H1 (cell line): ENCODE data around the gene NDUFA13. TPM values are rescaled to one million over a fixed set of nuclear protein-coding genes. Genes with fewer than 3 reads are reported as not detected.

Source experiments
- CTCF ChIA-PET: fragments of 300-600 bp; sonication (Branson Sonifier 250); formaldehyde crosslinking; loops from one replicate; lab custom pipeline; 2021; ENCODE audit not compliant: partially characterized antibody; lab: Charles Lee
- POLR2A ChIA-PET: fragments of 300-600 bp; sonication (Branson Sonifier 250); formaldehyde crosslinking; loops from one replicate; lab custom pipeline; 2021; ENCODE audit warnings: inconsistent platforms; ENCODE audit not compliant: partially characterized antibody; lab: Charles Lee
- DNase-seq, 2 experiments: peaks; one replicate each; pipeline versions ENCODE4 v3.0.0 to v3.0.0-alpha.2; 2010 to 2022; ENCODE audit warnings: low spot score in 2 of 2, low read depth in 1 of 2, mixed read lengths in 1 of 2
- FAIRE-seq: peaks from 2 replicates; lab custom pipeline; 2011; peaks lifted over from hg19 to GRCh38; lab: Jason Lieb, UNC
- H2AFZ ChIP-seq: 2 replicates; pipeline ENCODE4 v1.8.1; 2012; ENCODE audit warnings: low read length, inconsistent platforms
- H2AK5ac ChIP-seq: 2 replicates; pipeline ENCODE4 v1.6.1; 2013; ENCODE audit warnings: low read depth, low read length
- H2BK120ac ChIP-seq: replicated peaks from 2 replicates; pipeline ENCODE3; 2013; ENCODE audit warnings: low read depth, low read length, inconsistent platforms
- H2BK12ac ChIP-seq: 2 replicates; pipeline ENCODE4 v1.6.1; 2013; ENCODE audit warnings: low read depth, low read length
- H2BK15ac ChIP-seq: 2 replicates; pipeline ENCODE4 v1.6.1; 2013; ENCODE audit warnings: low read length
- H2BK20ac ChIP-seq: 2 replicates; pipeline ENCODE4 v1.6.1; 2013; ENCODE audit warnings: low read length
- H2BK5ac ChIP-seq: 2 replicates; pipeline ENCODE4 v1.6.1; 2013; ENCODE audit warnings: low read depth, low read length
- H3K14ac ChIP-seq: 2 replicates; pipeline ENCODE4 v1.6.1; 2013; ENCODE audit warnings: inconsistent platforms; ENCODE audit not compliant: insufficient read length
- H3K18ac ChIP-seq: 2 replicates; pipeline ENCODE4 v1.6.1; 2013; ENCODE audit warnings: low read length; ENCODE audit errors: extremely low read depth
- H3K23ac ChIP-seq: 2 replicates; pipeline ENCODE4 v1.6.1; 2013; ENCODE audit warnings: inconsistent platforms; ENCODE audit not compliant: insufficient read length
- H3K23me2 ChIP-seq: 2 replicates; pipeline ENCODE4 v1.6.1; 2013; ENCODE audit warnings: low read depth, low read length
- H3K27ac ChIP-seq: 2 replicates; pipeline ENCODE4 v1.6.1; 2011; ENCODE audit warnings: low read depth, low read length, inconsistent platforms
- H3K27me3 ChIP-seq, 4 experiments: replicated peaks in 1 of 4; 1 replicate in 1 of 4; 2 replicates in 3 of 4; pipeline versions ENCODE4 v1.6.1 to v1.8.1; 2011 to 2013; ENCODE audit warnings: low read length in 3 of 4, mild to moderate bottlenecking in 3 of 4, inconsistent platforms in 2 of 4, mixed read lengths in 2 of 4, moderate library complexity in 1 of 4; ENCODE audit not compliant: control insufficient read depth in 3 of 4, insufficient read depth in 3 of 4; ENCODE audit errors: extremely low read depth in 1 of 4
- H3K36me3 ChIP-seq, 4 experiments: 2 replicates each; pipeline versions ENCODE4 v1.6.1 to v1.8.1; 2011 to 2013; ENCODE audit warnings: mild to moderate bottlenecking in 4 of 4, low read length in 3 of 4, moderate library complexity in 2 of 4, control low read depth in 1 of 4, inconsistent platforms in 1 of 4; ENCODE audit not compliant: insufficient read depth in 4 of 4, control insufficient read depth in 2 of 4
- H3K4ac ChIP-seq: replicated peaks from 2 replicates; pipeline ENCODE3; 2013; ENCODE audit warnings: low read length, low read depth, mixed read lengths, inconsistent platforms; ENCODE audit not compliant: insufficient read length
- H3K4me1 ChIP-seq, 4 experiments: replicated peaks in 1 of 4; 1 replicate in 1 of 4; 2 replicates in 3 of 4; pipeline versions ENCODE4 v1.6.1 to v1.8.1; 2011 to 2013; ENCODE audit warnings: low read length in 3 of 4, inconsistent platforms in 2 of 4, mixed read lengths in 1 of 4; ENCODE audit not compliant: insufficient read depth in 4 of 4, control insufficient read depth in 3 of 4
- H3K4me2 ChIP-seq, 2 experiments: 2 replicates each; pipeline versions ENCODE4 v1.6.1 to v1.8.1; 2011 to 2013; ENCODE audit warnings: low read depth in 2 of 2, low read length in 2 of 2, control low read depth in 1 of 2, inconsistent platforms in 1 of 2, mild to moderate bottlenecking in 1 of 2; ENCODE audit not compliant: insufficient read depth in 1 of 2
- H3K4me3 ChIP-seq, 4 experiments: fragments of 200-600, 300-600 bp in 1 of 4; sonication (generic), shearing (Covaris generic), sonication (Bioruptor Twin) in 1 of 4; 2 replicates each; pipeline versions ENCODE4 v1.5.1 to v1.8.1; 2011 to 2016; ENCODE audit warnings: low read length in 4 of 4, low read depth in 3 of 4, control low read depth in 2 of 4, inconsistent platforms in 2 of 4, mild to moderate bottlenecking in 2 of 4, mixed read lengths in 1 of 4, moderate library complexity in 1 of 4; ENCODE audit not compliant: insufficient read depth in 2 of 4; ENCODE audit errors: extremely low read depth in 1 of 4
- H3K56ac ChIP-seq: replicated peaks from 2 replicates; pipeline ENCODE3; 2013; ENCODE audit warnings: low read depth, mild to moderate bottlenecking, mixed read lengths, low read length, inconsistent platforms; ENCODE audit not compliant: insufficient read length
- H3K79me1 ChIP-seq: 2 replicates; pipeline ENCODE4 v1.6.1; 2013; ENCODE audit warnings: low read depth, low read length, control low read depth
- H3K79me2 ChIP-seq, 2 experiments: 2 replicates each; pipeline versions ENCODE4 v1.6.1 to v1.8.1; 2012 to 2013; ENCODE audit warnings: low read length in 2 of 2, mild to moderate bottlenecking in 2 of 2, inconsistent platforms in 1 of 2; ENCODE audit not compliant: insufficient read depth in 2 of 2, control insufficient read depth in 1 of 2
- H3K9ac ChIP-seq, 4 experiments: replicated peaks in 1 of 4; 1 replicate in 1 of 4; 2 replicates in 3 of 4; pipeline versions ENCODE4 v1.6.1 to v1.8.1; 2011 to 2013; ENCODE audit warnings: low read depth in 3 of 4, low read length in 3 of 4, control low read depth in 2 of 4, mild to moderate bottlenecking in 2 of 4, moderate library complexity in 2 of 4, inconsistent platforms in 1 of 4; ENCODE audit errors: extremely low read depth in 1 of 4
- H3K9me3 ChIP-seq, 2 experiments: 2 replicates each; pipeline versions ENCODE4 v1.6.1 to v1.8.1; 2012 to 2013; ENCODE audit warnings: mild to moderate bottlenecking in 2 of 2, moderate library complexity in 2 of 2, control low read depth in 1 of 2, inconsistent platforms in 1 of 2, low read depth in 1 of 2, low read length in 1 of 2, mixed read lengths in 1 of 2; ENCODE audit not compliant: insufficient read depth in 2 of 2
- H4K20me1 ChIP-seq, 2 experiments: replicated peaks in 1 of 2; 2 replicates each; pipeline versions ENCODE3 to v1.8.1; 2011 to 2013; ENCODE audit warnings: inconsistent platforms in 2 of 2, low read length in 2 of 2, mild to moderate bottlenecking in 1 of 2; ENCODE audit not compliant: insufficient read depth in 2 of 2, control insufficient read depth in 1 of 2
- H4K5ac ChIP-seq: 2 replicates; pipeline ENCODE4 v1.6.1; 2013; ENCODE audit warnings: low read length, low read depth, mixed read lengths, inconsistent platforms; ENCODE audit not compliant: insufficient read length
- H4K8ac ChIP-seq: 2 replicates; pipeline ENCODE4 v1.8.0; 2013; ENCODE audit warnings: mild to moderate bottlenecking, moderate library complexity, low read length, inconsistent platforms; ENCODE audit not compliant: insufficient read depth; ENCODE audit errors: extremely low read depth
- H4K91ac ChIP-seq: replicated peaks from 2 replicates; pipeline ENCODE3; 2013; ENCODE audit warnings: low read length, mixed read lengths, inconsistent platforms; ENCODE audit not compliant: insufficient read length
- BCL11A ChIP-seq, 2 experiments: IDR thresholded peaks; one replicate each; pipeline ENCODE4 v1.6.1; 2011; ENCODE audit warnings: low read depth in 2 of 2, low read length in 2 of 2, mild to moderate bottlenecking in 2 of 2
- BRCA1 ChIP-seq: IDR thresholded peaks from 2 replicates; pipeline ENCODE4 v1.6.1; 2012; ENCODE audit warnings: low read depth, low read length, improper control_type of control experiment
- CBX5 ChIP-seq: fragments of 300-800, 300-1000 bp; sonication (generic); IDR thresholded peaks from 2 replicates; pipeline ENCODE4 v1.7.1; 2016; ENCODE audit warnings: antibody characterized with exemption, low read length, low read depth
- CEBPB ChIP-seq: IDR thresholded peaks from 2 replicates; pipeline ENCODE4 v1.6.1; 2012; ENCODE audit warnings: low read depth, low read length
- CTBP2 ChIP-seq: IDR thresholded peaks from 2 replicates; pipeline ENCODE4 v1.7.0; 2011; ENCODE audit warnings: borderline replicate concordance, mild to moderate bottlenecking, moderate library complexity, mixed read lengths, low read length; ENCODE audit not compliant: insufficient read depth, insufficient read length
- EZH2 ChIP-seq: fragments of 200-600 bp; sonication (generic); IDR thresholded peaks from 2 replicates; pipeline ENCODE4 v1.7.1; 2012; ENCODE audit warnings: low read depth, mild to moderate bottlenecking, moderate library complexity, low read length, inconsistent platforms; ENCODE audit not compliant: severe bottlenecking
- GTF2F1 ChIP-seq: IDR thresholded peaks from 2 replicates; pipeline ENCODE4 v1.6.1; 2012; ENCODE audit warnings: low read depth, low read length, improper control_type of control experiment, borderline replicate concordance
- KDM1A ChIP-seq: fragments of 200-600, 300-600 bp; sonication (generic); IDR thresholded peaks from 2 replicates; pipeline ENCODE4 v1.7.1; 2016; ENCODE audit warnings: mild to moderate bottlenecking, low read length, borderline replicate concordance
- MAFK ChIP-seq: IDR thresholded peaks from 2 replicates; pipeline ENCODE4 v1.6.1; 2012; ENCODE audit warnings: low read depth, mild to moderate bottlenecking, improper control_type of control experiment, low read length
- RNF2 ChIP-seq: fragments of 200-900, 300-1000 bp; sonication (generic); IDR thresholded peaks from 2 replicates; pipeline ENCODE4 v1.7.1; 2016; ENCODE audit warnings: borderline replicate concordance, low read depth, mild to moderate bottlenecking, antibody characterized with exemption, low read length; ENCODE audit not compliant: poor library complexity, severe bottlenecking; ENCODE audit errors: missing control alignments
- SRF ChIP-seq: IDR thresholded peaks from 2 replicates; pipeline ENCODE4 v1.6.1; 2011; ENCODE audit warnings: mild to moderate bottlenecking, low read depth, low read length, moderate library complexity
- SUZ12 ChIP-seq: fragments of 200-600 bp; sonication (generic); IDR thresholded peaks from 2 replicates; pipeline ENCODE4 v1.6.1; 2012; ENCODE audit warnings: mild to moderate bottlenecking, inconsistent platforms, low read length, moderate library complexity, mixed read lengths
- TCF12 ChIP-seq: IDR thresholded peaks from 2 replicates; pipeline ENCODE4 v1.6.1; 2011; ENCODE audit warnings: low read depth, mild to moderate bottlenecking, low read length
- WGBS, 2 experiments: shearing (Covaris generic) in 1 of 2; methylation state at CpG; one replicate each; pipeline versions ENCODE4 v1.1.6 to v1.1.7; 2013 to 2015; ENCODE audit warnings: low lambda C conversion rate in 2 of 2, mixed read lengths in 2 of 2, inconsistent platforms in 1 of 2, low coverage in 1 of 2, missing lambda C conversion rate in 1 of 2; ENCODE audit not compliant: insufficient replicate concordance in 2 of 2, insufficient coverage in 1 of 2, insufficient read length in 1 of 2; ENCODE audit errors: extremely low coverage in 1 of 2, missing lambda C conversion rate in 1 of 2; 5-methylcytosine and 5-hydroxymethylcytosine counted together
- polyA plus RNA-seq, 7 experiments: library from polyadenylated mRNA; depleted of rRNA in 3 of 7; stranded (reverse) in 5 of 7; unstranded in 2 of 7; fragments of >200 nt in 5 of 7; fragments of 200-250 nt in 2 of 7; gene quantifications; 1 replicate in 5 of 7; 2 replicates in 1 of 7; 4 replicates in 1 of 7; pipeline versions ENCODE4 v1.2.1 to v1.2.3, GENCODE V29; 2011 to 2013; ENCODE audit warnings: missing spikeins in 2 of 7, mixed read lengths in 2 of 7
- total RNA-seq: library from RNA; stranded (reverse); fragmentation: NEBNext Ultra II Directional; extraction: Animal tissue kit (Norgen Biotek cat#: 25700); gene quantifications from 2 replicates; pipeline ENCODE4 v1.2.1, GENCODE V29; 2021

Gene NDUFA13
- total and polyA plus RNA-seq, 2 of the 8 experiments (the other 6 are each of a cell fraction or from before 2014, with no cell fraction given), result 413 to 1,105 TPM

GRCh38 chr19:19544954-19545591, 29.0 kb downstream of the NDUFA13 start:
- H3K9ac ChIP-seq, result no peak overlapping the region
- POLR2A ChIA-PET, result interaction anchor here (1.0 to 1.5 kb wide), 2 partner anchors 10 to 83 kb away, joined by 3 to 4 read pairs; no protein-coding TSS in a partner anchor
- no peak overlapping the region for H3K23ac ChIP-seq
- no peak overlapping the region for H2BK12ac ChIP-seq
- no peak overlapping the region for H3K4me3 ChIP-seq
- H4K8ac ChIP-seq, result no peak overlapping the region
- no peaks in the 10 kb centered on the region for H3K79me2 ChIP-seq
- peaks cover 0 to 3% (median 0%) of the 10 kb centered on the region in 4 experiments; a peak in 3 of 7 replicates for H3K4me1 ChIP-seq
- peaks cover 0 to 1% of the 10 kb centered on the region in 2 experiments; a peak in 1 of 4 replicates for H3K9me3 ChIP-seq
- H4K5ac ChIP-seq, result no peak overlapping the region
- no peak overlapping the region for H2AFZ ChIP-seq
- no peak overlapping the region for H2BK20ac ChIP-seq
- DNase-seq (no peak), FAIRE-seq (no peak)
- no peak overlapping the region for H3K4me2 ChIP-seq
- H2BK15ac ChIP-seq, result no peak overlapping the region
- no peak overlapping the region for H2AK5ac ChIP-seq
- H4K20me1 ChIP-seq, result peaks cover 0 to 1% of the 10 kb centered on the region in 2 experiments
- no peak overlapping the region for H3K14ac ChIP-seq
- H3K4ac ChIP-seq, result no peak overlapping the region
- no peak overlapping the region for H3K56ac ChIP-seq
- H4K91ac ChIP-seq, result no peak overlapping the region
- no peaks in the 10 kb centered on the region for H3K79me1 ChIP-seq
- no peaks in the 10 kb centered on the region for H3K36me3 ChIP-seq
- H2BK120ac ChIP-seq, result no peak overlapping the region
- WGBS, 2 experiments, result 92% methylated on average over 37 of the region's 53 CpGs; no CpG with 5 or more reads in 1 of the 2 experiments
- H3K23me2 ChIP-seq, result peaks cover 3% of the 10 kb centered on the region; the same call in 1 of the 2 replicates
- CTCF ChIA-PET, result interaction anchor here (1.1 to 15.7 kb wide), 2 partner anchors 19 to 37 kb away, joined by 3 to 223 read pairs; no protein-coding TSS in a partner anchor
- no peak overlapping the region for H3K27ac ChIP-seq
- no peak for TF ChIP-seq CTBP2
- no peak for TF ChIP-seq RNF2
- TF ChIP-seq EZH2, result no peak
- TF ChIP-seq BCL11A (IDR thresholded peaks at IDR 0.05; ENCODE audit: low read depth in 2 of 2, low read length in 2 of 2), result no peak
- no peak for TF ChIP-seq CEBPB
- no peak for TF ChIP-seq SRF
- TF ChIP-seq TCF12, result no peak
- no peak for TF ChIP-seq BRCA1
- TF ChIP-seq CBX5, result no peak
- TF ChIP-seq SUZ12, result no peak
- no peak for TF ChIP-seq KDM1A
- no peak for TF ChIP-seq GTF2F1
- no peak for TF ChIP-seq MAFK
- H3K18ac ChIP-seq, result no peak overlapping the region
- H2BK5ac ChIP-seq, result no peak overlapping the region
- H3K27me3 ChIP-seq, result peaks cover 1 to 5% (median 3%) of the 10 kb centered on the region in 4 experiments
